Dermis microvascular lymphatic vessel endothelial cell (primary cell): ENCODE data around the gene RNF182. TPM values are rescaled to one million over a fixed set of nuclear protein-coding genes. Genes with fewer than 3 reads are reported as not detected.
"Not testable (repeated sequence)": the region's sequence is repeated elsewhere in the genome, so short reads cannot be mapped to it uniquely, and the experiment has no call there.

ENCODE experiments used
- DNase-seq, 2 donors: peaks; one replicate each; pipeline versions ENCODE4 v3.0.0 to v3.0.0-alpha.2; 2010; ENCODE audit warnings: low read depth in 2 of 2
- total RNA-seq: library from RNA; depleted of rRNA; stranded (reverse); fragments of >200 nt; gene quantifications from 2 replicates; pipeline ENCODE4 v1.2.1, GENCODE V29; 2014

The RNF182 gene
- total RNA-seq, 1 donor from 2014 or later, result 1.2 TPM

DNA sequence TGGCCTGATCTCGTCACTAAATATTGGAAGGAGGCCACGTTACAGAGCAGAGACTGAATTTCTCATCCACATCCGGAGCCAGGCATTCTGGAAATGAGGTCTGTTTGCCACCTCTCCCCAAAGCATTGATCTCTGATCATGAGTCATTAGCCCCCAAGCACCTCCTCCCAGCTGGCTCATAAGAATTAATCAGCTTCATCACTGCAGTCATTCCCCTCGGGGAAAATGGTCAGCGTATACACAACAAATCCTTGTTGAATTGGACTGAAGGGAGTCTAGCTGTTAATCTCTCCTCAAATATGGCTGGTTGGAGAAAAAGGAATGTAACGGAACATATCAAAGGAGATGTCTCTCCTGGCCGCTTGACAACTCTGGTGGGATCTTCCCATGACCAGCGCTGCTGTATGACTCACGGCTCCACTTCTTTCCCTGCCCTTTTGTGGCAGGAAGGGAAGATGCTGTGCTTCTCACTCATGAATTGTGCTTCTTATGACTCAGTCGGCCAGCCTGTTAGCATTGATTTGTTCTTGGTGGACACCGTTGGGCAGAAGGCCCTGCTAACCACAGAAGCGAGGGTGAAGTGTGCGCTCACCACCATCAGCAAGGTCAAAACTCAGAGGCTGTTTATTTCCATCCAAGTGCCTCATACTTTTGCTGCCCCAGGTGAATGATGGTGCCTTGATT is 76.7 kb downstream of the RNF182 start:
- DNase-seq, result peak in 1 of 2 donors; percentile 84

DNA sequence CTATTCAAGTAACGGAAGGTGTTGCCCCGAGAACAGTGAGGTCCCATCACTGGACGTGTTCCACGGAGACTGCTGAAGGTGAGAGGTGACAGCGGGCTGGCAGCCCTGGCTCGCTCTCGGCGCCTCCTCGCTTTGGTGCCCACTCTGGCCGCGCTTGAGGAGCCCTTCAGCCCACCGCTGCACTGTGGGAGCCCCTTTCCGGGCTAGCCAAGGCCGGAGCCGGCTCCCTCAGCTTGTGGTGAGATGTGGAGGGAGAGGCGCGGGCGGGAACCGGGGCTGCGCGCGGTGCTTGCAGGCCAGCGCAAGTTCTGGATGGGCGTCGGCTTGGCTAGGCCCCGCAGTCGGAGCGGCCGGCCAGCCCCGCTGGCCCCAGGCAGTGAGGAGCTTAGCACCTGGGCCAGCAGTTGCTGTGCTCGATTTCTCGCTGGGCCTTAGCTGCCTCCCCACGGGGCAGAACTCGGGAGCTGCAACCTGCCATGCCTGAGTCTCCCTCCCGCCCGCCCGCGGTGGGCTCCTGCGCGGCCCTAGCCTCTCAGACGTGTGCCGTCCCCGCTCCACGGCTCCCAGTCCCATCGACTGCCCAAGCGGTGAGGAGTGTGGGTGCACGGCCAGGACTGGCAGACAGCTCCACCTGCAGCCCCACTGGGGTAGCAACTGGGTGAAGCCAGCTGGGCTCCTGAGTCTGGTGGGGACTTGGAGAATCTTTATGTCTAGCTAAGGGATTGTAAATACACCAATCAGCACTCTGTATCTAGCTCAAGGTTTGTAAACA is 77.6 kb downstream of the RNF182 start:
- DNase-seq, result no peak

DNA sequence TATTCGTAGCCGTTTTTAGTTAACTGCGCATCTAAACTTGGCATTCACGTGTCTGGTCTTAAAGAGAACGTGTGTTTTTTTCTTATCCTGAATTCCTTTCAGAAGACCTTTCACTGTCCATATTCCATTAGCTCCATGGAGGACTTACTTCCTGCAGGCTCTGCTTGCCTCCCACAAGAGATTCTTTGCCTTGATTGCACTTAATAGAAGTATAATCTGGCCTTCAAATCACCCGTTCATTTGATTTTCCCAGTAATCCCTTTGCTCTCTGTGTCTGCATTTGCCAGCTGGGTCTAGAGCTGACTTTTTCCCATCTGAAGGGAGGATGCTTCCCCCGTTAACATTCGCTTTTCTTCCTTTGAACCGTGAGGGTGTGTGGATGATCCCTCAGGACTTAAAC is 79.5 kb downstream of the RNF182 start:
- no peak for DNase-seq

GRCh38 chr6:14008809-14009208 is 84.1 kb downstream of the RNF182 start:
- no peak for DNase-seq

- no peak for DNase-seq
Observed at GRCh38 chr6:14009431-14009830, 84.7 kb downstream of the RNF182 start.

DNA sequence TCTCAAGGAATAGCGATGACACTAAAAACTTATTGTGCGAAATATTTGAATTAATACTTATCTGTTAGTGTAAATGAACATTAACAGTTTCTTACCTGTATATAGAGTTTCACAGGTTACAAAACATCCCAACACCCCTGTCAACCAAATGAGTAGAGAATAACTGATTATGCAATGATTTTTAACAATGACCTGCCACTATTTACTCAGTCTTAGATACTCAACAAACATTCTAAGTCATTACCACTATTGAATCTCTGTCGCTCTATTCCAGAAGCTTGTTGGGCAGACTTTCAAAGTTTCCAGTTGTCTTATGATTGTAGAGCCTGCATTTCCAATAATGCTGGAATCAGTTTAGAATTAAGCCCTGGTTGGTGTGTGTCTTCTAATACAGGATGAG is 85.5 kb downstream of the RNF182 start:
- no peak for DNase-seq

DNA sequence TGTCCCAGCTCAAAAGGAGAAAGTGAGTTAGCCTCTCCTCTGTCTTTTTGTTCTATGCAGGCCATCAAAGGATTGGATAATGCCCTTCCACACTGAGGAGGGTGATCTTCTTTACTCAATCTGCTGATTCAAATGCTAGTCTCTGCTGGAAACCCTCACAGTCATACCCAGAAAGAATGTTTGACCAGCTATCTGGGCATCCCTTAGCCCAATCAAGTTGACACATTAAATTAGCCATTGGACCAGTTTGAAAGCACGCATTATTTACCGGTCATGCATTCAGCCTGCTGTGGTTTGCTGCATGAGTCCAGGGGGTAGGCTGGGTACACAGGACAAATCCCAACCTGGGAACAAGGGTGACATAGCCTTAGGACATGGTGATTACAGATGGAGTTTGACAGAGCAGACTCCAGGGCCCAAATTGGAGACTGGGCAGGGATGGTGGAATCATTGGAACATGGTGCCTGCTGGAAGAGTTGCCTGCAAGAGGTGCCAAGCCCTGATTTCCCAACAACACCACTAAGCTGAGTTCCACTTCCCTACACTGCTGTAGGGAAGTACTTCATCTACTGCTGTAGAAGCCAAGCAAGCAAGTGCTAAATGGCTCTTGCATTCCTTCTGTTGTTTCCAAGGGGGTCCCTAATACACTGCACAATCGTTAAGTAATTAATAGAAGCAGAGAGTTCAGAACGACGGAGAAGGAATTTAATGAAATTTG is 87.7 kb downstream of the RNF182 start:
- DNase-seq, result no peak

GRCh38 chr6:14015964-14016363 is 91.2 kb downstream of the RNF182 start:
- DNase-seq, result no peak

GRCh38 chr6:14016432-14016831 is 91.7 kb downstream of the RNF182 start:
- no peak for DNase-seq

DNA sequence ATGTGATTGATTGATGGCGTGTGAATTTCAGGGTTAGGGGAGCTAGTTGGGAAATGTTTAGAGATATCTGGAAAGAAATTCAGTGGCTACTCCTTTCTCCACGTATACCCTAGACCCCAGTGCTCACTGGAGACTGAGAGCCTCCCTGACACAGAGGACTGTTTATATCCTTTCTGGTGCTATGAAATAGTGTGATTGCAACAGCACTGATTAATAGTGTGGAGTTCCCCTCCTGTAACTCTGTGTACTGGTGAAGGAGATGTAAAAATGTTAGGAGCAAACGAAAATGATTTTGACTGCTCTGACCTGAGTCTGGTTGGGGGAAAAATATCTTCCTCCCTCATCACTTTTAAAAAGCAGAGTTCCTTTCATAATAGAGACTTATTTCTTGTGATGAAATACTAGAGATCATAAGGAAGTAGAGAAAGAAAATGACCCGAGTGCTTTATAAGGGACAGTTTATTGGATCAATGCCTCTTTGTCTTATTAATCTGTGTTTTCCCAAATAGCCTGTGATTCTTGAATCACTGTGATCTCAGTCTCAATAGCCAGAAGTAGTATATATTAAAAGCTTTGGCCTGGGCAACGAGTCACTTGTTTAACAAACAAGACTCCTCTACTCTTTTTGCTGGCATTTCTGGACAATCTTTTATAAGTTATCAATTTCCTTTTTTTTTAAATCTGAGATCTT is 92.3 kb downstream of the RNF182 start:
- DNase-seq, result no peak

GRCh38 chr6:14017626-14018475 is 93.1 kb downstream of the RNF182 start:
- DNase-seq, result no peak

GRCh38 chr6:14018559-14018958 is 93.8 kb downstream of the RNF182 start:
- DNase-seq, result not testable (repeated sequence)

- DNase-seq, result no peak
Observed at GRCh38 chr6:14020551-14020950, 95.8 kb downstream of the RNF182 start.

DNA sequence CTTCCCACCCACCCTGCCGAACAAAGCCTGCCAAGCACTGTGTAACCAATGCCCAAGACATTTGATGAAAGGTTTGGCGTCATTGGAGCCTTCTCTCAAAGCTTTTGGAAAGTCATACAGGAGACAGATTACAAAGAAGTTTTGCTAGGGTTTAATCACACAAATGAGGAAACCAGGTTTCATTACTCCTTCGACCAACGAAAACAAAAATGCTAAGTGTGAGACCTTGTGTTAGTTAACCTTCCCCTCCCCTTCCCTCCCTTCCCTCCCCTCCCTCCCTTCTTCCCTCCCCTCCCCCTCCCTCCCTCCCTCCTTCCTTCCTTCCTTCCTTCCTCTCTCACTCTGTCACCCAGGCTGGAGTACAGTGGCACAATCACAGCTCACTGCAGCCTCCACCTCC is 96.7 kb downstream of the RNF182 start:
- DNase-seq, result no peak

GRCh38 chr6:14022673-14023072 is 97.9 kb downstream of the RNF182 start:
- DNase-seq, result no peak

GRCh38 chr6:14023855-14024254 is 99.1 kb downstream of the RNF182 start:
- no peak for DNase-seq

GRCh38 chr6:14025160-14025559 is 100.4 kb downstream of the RNF182 start:
- DNase-seq, result no peak

- peak; percentile 23 to 88 for DNase-seq
Observed at GRCh38 chr6:14026831-14027539, 102.2 kb downstream of the RNF182 start.

DNA sequence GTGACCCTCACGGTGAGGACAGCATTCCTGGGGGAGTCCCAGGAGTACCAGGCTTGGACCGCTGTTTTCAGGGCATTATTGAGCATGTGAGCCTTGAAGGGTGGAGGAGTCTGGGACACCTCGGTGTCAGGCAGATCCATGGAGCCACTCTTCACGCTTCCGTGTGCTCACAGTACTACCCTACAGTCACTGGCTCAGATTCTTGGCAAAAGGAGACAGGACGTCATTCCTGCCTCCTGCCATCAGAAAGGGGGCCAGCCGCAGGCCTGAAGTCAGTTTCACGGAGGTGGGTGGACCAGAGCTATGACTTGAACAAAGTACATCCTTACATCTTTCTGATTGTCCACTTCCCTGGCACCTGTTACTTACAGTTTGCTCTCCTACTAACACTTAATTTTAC is 103.9 kb downstream of the RNF182 start:
- no peak for DNase-seq

DNA sequence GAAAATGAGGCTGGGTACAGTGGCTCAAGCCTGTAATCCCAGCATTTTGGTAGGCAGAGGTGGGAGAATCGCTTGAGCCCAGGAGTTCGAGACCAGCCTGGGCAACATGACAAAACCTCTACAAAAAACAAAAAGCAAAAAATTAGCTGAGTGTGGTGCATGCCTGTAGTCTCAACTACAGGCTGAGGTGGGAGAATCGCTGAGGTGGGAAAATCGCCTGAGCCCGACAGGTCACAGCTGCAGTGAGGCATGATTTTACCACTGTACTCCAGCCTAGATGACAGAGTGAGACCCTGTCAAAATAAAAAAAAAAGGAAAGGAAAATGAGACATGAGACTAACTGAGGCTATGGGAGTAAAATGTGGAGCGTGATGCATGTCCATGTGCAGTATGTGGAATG is 104.9 kb downstream of the RNF182 start:
- DNase-seq, result no peak
